Endothelial cell of umbilical vein (primary cell): ENCODE data around the gene SUPT4H1. TPM values are rescaled to one million over a fixed set of nuclear protein-coding genes. Genes with fewer than 3 reads are reported as not detected.

Source experiments
- BruUV-seq: library from RNA; stranded (reverse); fragments of 400-500 nt; replicated peaks from 2 replicates; lab custom pipeline; 2021; lab: Mats Ljungman, UMichigan
- CTCF ChIA-PET: fragments of 300-600, 350-600 bp; sonication (Branson Sonifier 250); formaldehyde crosslinking; loops from one replicate; lab custom pipeline; 2021; ENCODE audit warnings: antibody characterized with exemption, inconsistent platforms; lab: Charles Lee
- POLR2A ChIA-PET: fragments of 300-600, 350-600 bp; sonication (Branson Sonifier 250); formaldehyde crosslinking; loops from one replicate; lab custom pipeline; 2021; ENCODE audit warnings: antibody characterized with exemption, inconsistent platforms; lab: Charles Lee
- DNase-seq: peaks from one replicate; pipeline ENCODE4 v3.0.0-alpha.2; 2011; ENCODE audit warnings: low read depth, low spot score
- FAIRE-seq: peaks from 2 replicates; lab custom pipeline; 2011; peaks lifted over from hg19 to GRCh38; lab: Jason Lieb, UNC
- H2AFZ ChIP-seq: 2 replicates; pipeline ENCODE4 v1.6.0; 2012; ENCODE audit warnings: low read depth, low read length, control low read depth, inconsistent platforms
- H3K27ac ChIP-seq: 2 replicates; pipeline ENCODE4 v1.5.1; 2011; ENCODE audit warnings: low read depth, mild to moderate bottlenecking, control low read depth, low read length, moderate library complexity; ENCODE audit not compliant: insufficient read depth
- H3K27me3 ChIP-seq, 2 experiments: 2 replicates each; pipeline versions ENCODE4 v1.6.0 to v1.6.1; 2011; ENCODE audit warnings: low read length in 2 of 2, mixed read lengths in 1 of 2; ENCODE audit not compliant: control insufficient read depth in 2 of 2, insufficient read depth in 2 of 2
- H3K36me3 ChIP-seq, 2 experiments: 2 replicates in 1 of 2; 3 replicates in 1 of 2; pipeline ENCODE4 v1.5.1; 2011; ENCODE audit warnings: low read length in 2 of 2, mild to moderate bottlenecking in 1 of 2, moderate library complexity in 1 of 2; ENCODE audit not compliant: control insufficient read depth in 2 of 2, insufficient read depth in 2 of 2; ENCODE audit errors: extremely low read depth in 1 of 2
- H3K4me1 ChIP-seq: 3 replicates; pipeline ENCODE4 v1.5.1; 2011; ENCODE audit warnings: mild to moderate bottlenecking, low read length; ENCODE audit not compliant: control insufficient read depth, insufficient read depth; ENCODE audit errors: extremely low read depth
- H3K4me2 ChIP-seq: 2 replicates; pipeline ENCODE4 v1.6.1; 2011; ENCODE audit warnings: low read length, control low read depth, mixed read lengths; ENCODE audit not compliant: insufficient read depth
- H3K4me3 ChIP-seq, 3 experiments: fragments of 200-600 bp in 1 of 3; sonication (generic), shearing (Covaris generic) in 1 of 3; replicated peaks in 1 of 3; 2 replicates each; pipeline ENCODE4 v1.5.1; 2011 to 2016; ENCODE audit warnings: control low read depth in 3 of 3, low read length in 3 of 3, mild to moderate bottlenecking in 2 of 3, inconsistent platforms in 1 of 3, low read depth in 1 of 3, moderate library complexity in 1 of 3; ENCODE audit not compliant: insufficient read depth in 1 of 3
- H3K79me2 ChIP-seq: 2 replicates; pipeline ENCODE4 v1.6.0; 2012; ENCODE audit warnings: low read length, inconsistent platforms; ENCODE audit not compliant: control insufficient read depth, insufficient read depth
- H3K9ac ChIP-seq: replicated peaks from 2 replicates; pipeline ENCODE3; 2011; ENCODE audit warnings: low read length, control low read depth; ENCODE audit not compliant: insufficient read depth; ENCODE audit errors: extremely low read depth
- H3K9me1 ChIP-seq: replicated peaks from 3 replicates; pipeline ENCODE4 v1.6.0; 2011; ENCODE audit warnings: mild to moderate bottlenecking, low read length; ENCODE audit not compliant: control insufficient read depth, insufficient read depth; ENCODE audit errors: extremely low read depth
- H3K9me3 ChIP-seq: replicated peaks from 2 replicates; pipeline ENCODE4 v1.5.1; 2012; ENCODE audit warnings: low read length, inconsistent platforms; ENCODE audit not compliant: control insufficient read depth, insufficient read depth
- H4K20me1 ChIP-seq: replicated peaks from 2 replicates; pipeline ENCODE3; 2011; ENCODE audit warnings: mild to moderate bottlenecking, low read length; ENCODE audit not compliant: control insufficient read depth, insufficient read depth; ENCODE audit errors: extremely low read depth
- CTCF ChIP-seq, 2 donors: IDR thresholded peaks; 1 replicate in 1 of 2; 2 replicates in 1 of 2; pipeline ENCODE4 v1.5.1; 2011; ENCODE audit warnings: low read length in 2 of 2, mild to moderate bottlenecking in 2 of 2, moderate library complexity in 2 of 2, control low read depth in 1 of 2, inconsistent platforms in 1 of 2, low read depth in 1 of 2; ENCODE audit not compliant: insufficient read depth in 1 of 2; ENCODE audit errors: extremely low read depth in 1 of 2
- EZH2 ChIP-seq: IDR thresholded peaks from 2 replicates; pipeline ENCODE4 v1.6.1; 2012; ENCODE audit warnings: borderline replicate concordance, low read depth, mild to moderate bottlenecking, moderate library complexity, low read length, inconsistent platforms; ENCODE audit not compliant: severe bottlenecking
- FOS ChIP-seq: IDR thresholded peaks from 2 replicates; pipeline ENCODE4 v1.6.1; 2011; ENCODE audit warnings: mild to moderate bottlenecking, low read length, moderate library complexity, borderline replicate concordance; ENCODE audit not compliant: insufficient read depth
- GATA2 ChIP-seq: IDR thresholded peaks from 2 replicates; pipeline ENCODE4 v1.7.0; 2011; ENCODE audit warnings: low read depth, mild to moderate bottlenecking, moderate library complexity, mixed read lengths, low read length; ENCODE audit not compliant: insufficient read length, insufficient read depth
- JUN ChIP-seq: IDR thresholded peaks from 2 replicates; pipeline ENCODE4 v1.6.1; 2011; ENCODE audit warnings: borderline replicate concordance, low read depth; ENCODE audit not compliant: insufficient read length, insufficient read depth
- MAX ChIP-seq: IDR thresholded peaks from 2 replicates; pipeline ENCODE4 v1.6.1; 2011; ENCODE audit not compliant: insufficient read depth, insufficient read length
- MYC ChIP-seq: IDR thresholded peaks from one replicate; pipeline ENCODE4 v1.6.1; 2011; ENCODE audit warnings: mild to moderate bottlenecking, low read depth, low read length
- POLR2A ChIP-seq: IDR thresholded peaks from 2 replicates; pipeline ENCODE4 v1.6.1; 2012; ENCODE audit warnings: low read depth, mild to moderate bottlenecking, control low read depth, low read length
- POLR2AphosphoS5 ChIP-seq: IDR thresholded peaks from 2 replicates; pipeline ENCODE4 v1.6.1; 2012; ENCODE audit warnings: low read depth, mild to moderate bottlenecking, control low read depth, low read length, moderate library complexity; ENCODE audit not compliant: insufficient read depth
- dilution Hi-C: fragments of 300-500 bp; cut with MboI; formaldehyde crosslinking; loops from one replicate; pipeline ENCODE4 v1.15.0; 2019; ENCODE audit warnings: low sequenced_read_pairs; ENCODE audit not compliant: extremely low pct_ligation_motif_present
- intact Hi-C: fragments of 100-400 bp; cut with micrococcal nuclease; formaldehyde crosslinking; loops from one replicate; pipeline ENCODE4 v1.10.0; 2022
- polyA plus RNA-seq, 4 experiments: library from polyadenylated mRNA; depleted of rRNA in 3 of 4; stranded (reverse) in 3 of 4; unstranded in 1 of 4; fragments of >200 nt; gene quantifications; 2 replicates each; pipeline versions ENCODE4 v1.2.1 to v1.2.3, GENCODE V29; 2011 to 2012; ENCODE audit warnings: missing spikeins in 1 of 4
- total RNA-seq: library from RNA; stranded (reverse); gene quantifications from 2 replicates; pipeline ENCODE4 v1.2.3, GENCODE V29; 2021

SUPT4H1 gene
- total and polyA plus RNA-seq, 2 donors (not counting 3 experiments of a cell fraction or from before 2014, with no cell fraction given): 77.5 to 154 TPM

- POLR2A ChIA-PET: no interaction called here
- BruUV-seq: no TSS peak
- Histone ChIP-seq H3K4me3 (no peak overlapping the region), H3K9me3 (no peaks in the 10 kb centered on the region), H3K9me1 (no peaks in the 10 kb centered on the region), H2AFZ (no peak overlapping the region), H3K36me3 (no peaks in the 10 kb centered on the region), H3K27me3 (no peaks in the 10 kb centered on the region), H3K79me2 (no peaks in the 10 kb centered on the region), H3K9ac (no peak overlapping the region), H3K27ac (no peak overlapping the region), H3K4me1 (no peaks in the 10 kb centered on the region), H4K20me1 (no peaks in the 10 kb centered on the region), H3K4me2 (no peak overlapping the region)
- intact Hi-C loops: no loop called here
- FAIRE-seq (no peak), DNase-seq (no peak)
- dilution Hi-C loops: no loop called here
- CTCF ChIA-PET: interaction anchor here (2.6 kb wide), 1 partner anchor 111 kb away, joined by 30 read pairs; the partner anchor contains the start of gene RNF43
- no peak for TF ChIP-seq POLR2AphosphoS5
- TF ChIP-seq CTCF (IDR thresholded peaks at IDR 0.05; ENCODE audit: extremely low read depth in 1 of 2, insufficient read depth in 1 of 2, low read depth in 1 of 2, low read length in 2 of 2): no peak
Measured at GRCh38 chr17:58306131-58306951, 45.7 kb downstream of the SUPT4H1 start.

- H3K9me3 ChIP-seq: no peaks in the 10 kb centered on the region
- intact Hi-C loops (no loop called here), dilution Hi-C loops (no loop called here)
- TF ChIP-seq GATA2 (no peak), FOS (no peak), POLR2AphosphoS5 (no peak), EZH2 (no peak), CTCF (IDR thresholded peaks at IDR 0.05; ENCODE audit: extremely low read depth in 1 of 2, insufficient read depth in 1 of 2, low read depth in 1 of 2, low read length in 2 of 2) (no peak), MYC (no peak), JUN (no peak), POLR2A (no peak), MAX (no peak)
- H2AFZ ChIP-seq: no peak overlapping the region
- no peaks in the 10 kb centered on the region for H4K20me1 ChIP-seq
- no peaks in the 10 kb centered on the region for H3K79me2 ChIP-seq
- H3K9ac ChIP-seq: no peak overlapping the region
- no peaks in the 10 kb centered on the region for H3K36me3 ChIP-seq
- peaks cover 0 to 2% of the 10 kb centered on the region in 2 experiments for H3K27me3 ChIP-seq
- CTCF ChIA-PET: interaction anchor here (1.1 to 2.6 kb wide), 4 partner anchors 41 to 142 kb away, joined by 3 to 30 read pairs (median 6); partner anchors contain the start of gene RNF43
- no TSS peak for BruUV-seq
- POLR2A ChIA-PET: no interaction called here
- H3K4me3 ChIP-seq: no peak overlapping the region
- H3K4me2 ChIP-seq: no peak overlapping the region
- FAIRE-seq (no peak), DNase-seq (no peak)
- no peaks in the 10 kb centered on the region for H3K9me1 ChIP-seq
- H3K4me1 ChIP-seq: no peaks in the 10 kb centered on the region
- no peak overlapping the region for H3K27ac ChIP-seq
Measured at GRCh38 chr17:58305626-58306025, 46.4 kb downstream of the SUPT4H1 start.
